DMS 273 (cell line): ENCODE data around the gene DYNLT1.
"Not testable (repeated sequence)": the region's sequence is repeated elsewhere in the genome, so short reads cannot be mapped to it uniquely, and the experiment has no call there.

Source experiments
- DNase-seq: peaks from one replicate; lab custom pipeline; 2025; ENCODE audit not compliant: unreplicated experiment; lab: John Stamatoyannopoulos, UW

Gene DYNLT1

DNA sequence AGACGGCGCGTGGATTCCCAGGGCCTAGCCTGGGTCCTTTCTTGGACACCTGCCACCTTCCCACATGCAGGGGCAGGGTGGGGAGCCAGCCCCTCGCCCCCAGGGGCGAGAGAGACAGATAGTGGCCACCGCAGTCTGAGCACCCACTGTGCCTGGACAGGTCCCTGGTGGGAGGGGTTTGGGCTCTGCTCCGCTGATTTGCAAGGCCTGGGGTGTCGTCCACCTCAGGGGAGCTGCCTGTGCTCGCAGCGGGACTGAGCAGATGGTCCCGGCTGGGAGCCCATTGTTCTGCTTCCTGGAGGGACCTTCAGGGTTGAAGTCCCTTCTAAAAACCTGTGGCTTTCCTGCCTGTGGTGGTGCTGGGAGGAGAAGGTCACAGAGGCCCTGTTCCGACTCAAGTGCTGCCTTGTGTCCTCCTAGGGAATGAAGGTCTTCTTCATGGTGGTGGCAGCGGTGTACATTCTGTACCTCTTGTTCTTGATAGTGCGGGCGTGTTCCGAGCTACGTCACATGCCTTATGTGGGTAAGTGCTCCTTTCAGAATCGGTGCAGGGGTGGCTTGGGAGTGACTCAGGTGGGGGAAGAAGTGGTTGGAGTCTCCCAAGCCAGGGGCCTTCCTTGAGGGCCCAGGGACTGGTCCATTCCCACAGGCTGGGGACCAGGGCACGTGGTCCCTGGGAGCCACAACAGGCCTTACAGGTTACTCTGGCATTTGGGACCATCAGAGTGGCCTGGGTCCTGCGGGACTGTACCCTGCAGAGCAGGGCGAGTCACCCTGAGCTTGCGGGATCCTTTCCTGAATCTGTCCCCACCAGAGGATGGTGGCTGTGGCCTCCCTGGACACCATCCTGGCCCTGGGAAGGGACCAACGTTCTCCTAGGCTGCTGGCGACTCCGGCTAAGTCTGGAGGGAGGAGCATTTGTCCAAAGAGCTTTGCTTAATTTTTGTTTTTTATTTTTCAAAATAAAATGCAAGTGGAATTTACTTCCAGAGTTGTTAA is 19.6 kb downstream of the DYNLT1 start:
- no peak for DNase-seq

DNA sequence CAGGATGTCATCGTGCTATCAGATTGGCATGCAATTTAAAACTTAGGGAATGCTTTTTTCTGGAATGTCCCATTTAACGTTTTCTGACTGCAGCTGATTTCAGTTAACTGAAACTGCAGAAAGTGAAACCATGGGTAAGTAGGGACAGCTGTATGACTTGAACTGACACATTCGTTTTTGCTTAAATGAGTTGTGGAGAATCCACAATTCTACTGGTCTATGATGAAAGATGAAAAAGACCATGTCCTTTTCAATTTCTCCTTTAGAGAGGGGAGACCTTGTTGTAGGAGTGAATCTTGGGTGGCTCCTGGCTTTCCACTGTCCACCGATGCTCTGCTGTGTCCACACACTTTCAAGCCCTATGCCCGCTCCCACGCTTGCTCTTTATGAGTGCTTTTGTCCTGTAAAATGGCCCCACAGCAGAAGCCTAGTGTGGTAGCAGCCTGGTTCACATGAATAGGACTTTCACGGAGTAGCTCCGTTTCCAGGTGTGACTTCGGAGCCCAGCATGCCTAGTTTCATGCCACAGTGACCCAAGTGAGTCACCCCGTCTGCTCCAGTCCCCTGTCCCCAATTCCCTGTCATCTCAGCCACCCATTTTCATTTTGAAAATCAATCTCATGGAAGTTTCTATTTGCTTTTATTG is 21.9 kb downstream of the DYNLT1 start:
- no peak for DNase-seq

DNA sequence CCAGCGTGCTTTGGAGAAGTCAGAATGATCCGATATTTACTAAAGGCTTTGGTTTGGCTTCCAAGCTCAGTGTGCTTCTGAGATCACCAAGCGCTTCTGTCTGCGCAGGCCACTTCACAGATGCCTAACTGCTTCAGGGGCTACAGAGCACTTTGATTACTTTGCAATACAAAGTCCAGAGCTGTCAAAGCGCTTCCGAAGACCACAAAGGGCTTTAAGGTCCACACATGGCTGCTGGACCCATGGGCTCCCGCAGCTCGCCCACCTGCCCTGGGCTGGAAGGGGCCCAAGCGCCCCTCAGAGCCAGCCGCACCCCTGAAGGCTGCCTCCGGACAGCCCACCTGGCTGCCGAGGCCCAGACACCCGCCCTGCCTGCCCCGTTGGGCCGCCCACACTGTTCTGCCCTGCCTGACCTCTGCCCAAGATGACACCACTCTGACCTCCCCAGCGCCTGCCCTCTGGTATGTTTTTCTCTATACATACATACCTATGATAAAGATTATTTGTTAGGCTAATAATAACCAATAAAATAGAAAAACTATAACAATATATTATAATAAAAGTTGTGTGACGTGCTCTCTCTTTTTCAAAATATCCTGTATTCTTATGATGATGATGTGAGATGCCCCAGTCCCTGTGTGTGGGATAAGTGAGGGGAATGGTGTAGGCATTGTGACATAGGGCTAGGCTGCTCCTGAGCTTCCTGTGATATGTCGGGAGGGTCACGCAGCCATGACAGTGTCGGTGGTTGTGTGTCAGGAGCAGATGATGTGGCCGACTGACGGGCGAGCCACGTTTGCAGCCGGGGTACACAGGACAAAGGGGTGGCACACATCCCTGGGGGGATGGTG is 22.6 kb downstream of the DYNLT1 start:
- DNase-seq = no peak

DNA sequence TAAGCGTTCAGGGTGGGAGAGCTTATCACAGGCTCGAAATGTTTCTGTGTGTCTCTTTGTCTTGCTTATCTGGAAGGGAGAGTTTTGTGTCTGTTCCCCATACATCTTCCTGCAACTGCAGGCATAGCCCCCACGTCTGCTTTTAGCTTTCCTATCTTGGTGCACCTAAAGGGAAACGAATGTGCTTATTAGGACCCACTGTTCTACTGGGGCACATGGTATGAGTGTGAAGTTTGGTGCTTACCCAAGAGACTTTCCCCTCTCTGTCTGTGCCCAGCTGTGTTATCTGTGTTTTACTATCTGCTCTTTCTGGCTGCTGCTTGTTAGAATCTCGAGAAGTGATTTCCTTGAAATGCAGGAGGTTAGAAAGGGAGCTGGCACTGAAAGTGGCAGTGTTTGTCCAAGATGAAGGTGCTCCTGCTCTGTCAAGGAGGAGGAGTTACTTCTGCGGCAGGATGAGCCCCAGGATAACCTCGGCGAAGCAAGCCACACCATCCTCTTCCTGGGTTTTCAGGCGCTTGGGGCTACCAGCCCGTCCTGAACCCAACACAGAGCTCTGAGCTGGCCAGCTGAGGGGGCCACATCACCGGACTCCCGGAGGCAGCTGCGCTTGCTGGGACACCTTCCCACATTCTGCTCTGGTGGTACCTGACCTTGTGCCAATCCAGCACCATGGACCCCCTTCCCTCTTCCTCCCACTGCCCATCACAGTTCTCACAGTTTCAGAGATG is 23.4 kb downstream of the DYNLT1 start:
- DNase-seq = no peak

DNA sequence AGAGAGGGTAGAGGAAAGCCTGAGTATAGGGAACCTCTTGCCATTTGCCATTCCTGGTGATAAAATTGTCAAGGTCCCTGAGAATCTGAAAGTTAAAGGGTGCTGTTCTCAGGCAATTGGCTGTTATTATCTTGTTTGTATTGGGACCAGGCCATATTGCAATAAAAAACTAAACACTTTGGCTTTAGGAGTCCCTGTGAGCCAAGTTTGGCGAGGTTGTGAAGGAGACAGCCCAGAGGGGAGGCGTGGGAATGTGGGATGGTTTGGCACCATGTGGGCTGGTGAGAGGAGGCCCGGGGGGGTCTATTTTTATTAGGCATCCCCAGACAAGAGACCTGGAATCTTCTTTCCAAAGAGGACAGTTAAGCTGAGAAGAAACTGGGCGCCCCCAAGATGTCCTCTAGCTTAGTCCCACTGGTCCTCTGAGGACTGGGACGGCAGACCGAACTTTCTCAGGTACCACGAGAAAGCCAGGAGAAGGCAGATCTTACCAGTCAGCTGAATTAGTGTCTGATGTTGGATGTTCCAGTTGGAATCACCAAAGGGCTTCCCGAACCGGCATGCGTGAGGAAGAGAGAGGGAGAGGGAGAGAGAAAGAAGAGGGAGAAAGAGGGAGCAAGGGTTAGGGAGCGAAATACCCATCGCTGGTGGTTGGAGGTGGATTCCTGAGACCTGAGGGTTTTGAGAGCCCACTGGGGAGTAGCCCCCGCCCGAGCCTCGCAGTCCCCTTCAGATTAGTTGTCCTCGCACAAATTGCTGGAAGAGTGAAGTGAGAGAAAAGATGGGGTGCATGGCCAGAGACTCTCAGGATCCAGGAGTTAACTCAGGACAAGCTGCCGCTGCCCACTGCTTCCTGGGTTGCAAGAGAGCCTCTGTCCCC is 24.4 kb downstream of the DYNLT1 start:
- DNase-seq = no peak

DNA sequence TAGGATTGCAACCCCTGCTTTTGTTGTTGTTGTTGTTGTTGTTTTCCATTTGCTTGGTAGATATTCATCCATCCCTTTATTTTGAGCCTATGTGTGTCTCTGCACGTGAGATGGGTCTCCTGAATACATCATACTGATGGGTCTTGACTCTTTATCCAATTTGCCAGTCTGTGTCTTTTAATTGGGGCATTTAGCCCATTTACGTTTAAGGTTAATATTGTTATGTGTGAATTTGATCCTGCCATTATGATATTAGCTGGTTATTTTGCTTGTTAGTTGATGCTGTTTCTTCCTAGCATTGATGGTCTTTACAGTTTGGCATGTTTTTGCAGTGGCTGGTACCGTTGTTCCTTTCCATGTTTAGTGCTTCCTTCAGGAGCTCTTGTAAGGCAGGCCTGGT is 26.3 kb downstream of the DYNLT1 start:
- not testable (repeated sequence) for DNase-seq

DNA sequence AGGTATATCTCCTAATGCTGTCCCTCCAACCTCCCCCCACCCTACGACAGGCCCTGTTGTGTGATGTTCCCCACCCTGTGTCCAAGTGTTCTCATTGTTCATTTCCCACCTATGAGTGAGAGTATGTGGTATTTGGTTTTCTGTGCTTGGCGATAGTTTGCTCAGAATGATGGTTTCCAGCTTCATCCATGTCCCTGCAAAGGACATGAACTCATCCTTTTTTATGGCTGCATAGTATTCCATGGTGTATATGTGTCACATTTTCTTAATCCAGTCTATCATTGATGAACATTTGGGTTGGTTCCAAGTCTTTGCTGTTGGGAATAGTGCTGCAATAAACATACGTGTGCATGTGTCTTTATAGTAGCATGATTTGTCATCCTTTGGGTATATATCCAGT is 29.9 kb downstream of the DYNLT1 start:
- DNase-seq = not testable (repeated sequence)

DNA sequence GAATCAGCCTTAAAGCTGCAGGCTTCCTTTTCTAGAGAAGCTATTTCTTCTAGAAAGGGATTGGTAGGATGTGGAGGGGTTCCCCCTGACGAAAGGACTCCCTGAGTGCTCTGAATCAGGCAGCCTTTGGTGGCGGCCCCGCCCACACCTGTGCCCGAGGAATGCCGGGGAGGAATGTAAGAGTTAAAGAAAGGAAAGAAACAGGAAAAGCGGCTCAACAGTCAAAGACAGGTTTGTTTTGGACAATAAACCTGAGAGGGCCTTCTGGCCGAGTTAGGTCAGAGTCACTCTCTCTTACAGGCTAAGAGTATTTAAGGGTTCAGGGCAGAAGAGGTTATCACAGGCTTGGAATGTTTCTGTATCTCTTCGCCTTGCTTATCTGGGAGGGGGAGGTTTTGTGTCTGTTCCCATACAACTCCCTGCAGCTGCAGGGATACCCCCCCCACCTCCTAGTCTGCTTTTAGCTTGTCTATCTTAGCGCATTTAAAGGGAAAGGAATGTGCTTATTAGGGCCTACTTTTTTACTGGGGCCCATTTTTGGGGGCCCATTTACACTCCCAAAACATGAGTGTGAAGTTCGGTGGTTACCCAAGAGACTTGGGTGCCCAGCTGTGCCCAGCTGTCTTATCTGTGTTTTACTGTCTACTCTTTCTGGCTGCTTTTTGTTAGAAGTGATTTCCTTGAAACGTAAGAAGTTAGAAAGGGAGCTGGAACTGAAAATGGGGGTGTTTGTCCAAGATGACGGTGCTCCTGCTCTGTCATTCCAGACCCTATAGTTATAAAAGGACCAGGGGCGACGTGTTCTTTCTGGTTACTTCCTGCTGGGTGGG is 32.8 kb downstream of the DYNLT1 start:
- no peak for DNase-seq

DNA sequence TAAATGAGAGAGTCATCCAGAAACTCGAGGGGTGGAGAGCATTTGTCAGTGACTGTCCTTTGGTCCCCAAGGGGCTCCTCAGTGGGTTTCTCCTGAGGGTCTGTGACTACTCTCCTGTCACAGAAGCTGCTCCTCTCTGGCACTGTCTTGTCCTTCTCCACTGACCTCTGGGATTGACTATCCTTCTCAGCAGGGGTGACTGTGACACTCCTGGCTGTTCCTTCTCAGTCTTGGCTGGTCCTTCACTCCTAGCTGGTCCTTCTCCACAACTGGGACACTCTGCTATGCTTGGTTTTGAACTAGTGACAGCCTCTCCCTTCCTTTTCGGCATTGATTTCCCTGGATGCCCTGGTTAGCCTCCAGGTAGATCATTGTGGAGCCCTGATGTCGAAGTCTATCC is 33.5 kb downstream of the DYNLT1 start:
- DNase-seq = no peak

DNA sequence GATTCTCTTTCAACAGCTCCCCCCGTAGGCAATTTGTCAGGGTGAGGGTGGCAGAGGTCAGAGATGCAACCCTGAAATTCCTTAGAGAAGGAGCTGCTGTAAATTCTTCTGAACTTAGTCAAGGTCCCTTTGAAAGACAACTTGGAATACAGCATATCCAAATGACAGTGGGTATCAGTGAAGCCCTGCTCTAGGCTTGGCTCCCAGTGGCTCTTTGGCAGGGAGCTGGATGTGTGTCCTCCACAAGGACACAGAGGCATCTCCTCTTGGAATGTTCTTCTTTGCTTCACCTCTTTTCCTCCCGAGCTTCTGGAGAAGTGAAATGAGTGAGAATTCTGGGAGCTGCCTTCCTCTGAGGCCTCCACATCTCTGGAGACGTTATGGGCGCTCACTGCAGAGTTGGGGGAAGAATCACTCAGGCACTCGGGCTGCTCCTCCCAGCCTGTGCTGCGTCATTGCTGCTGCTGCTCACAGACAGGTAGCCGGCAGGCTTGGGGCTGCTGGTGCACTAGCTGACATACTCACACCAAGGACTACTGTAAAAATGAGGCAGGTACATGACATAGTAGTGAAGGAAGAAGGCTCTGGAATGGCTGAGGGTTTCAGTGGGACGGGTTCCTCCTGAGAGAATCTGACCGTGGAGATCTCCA is 34.1 kb downstream of the DYNLT1 start:
- DNase-seq = no peak

DNA sequence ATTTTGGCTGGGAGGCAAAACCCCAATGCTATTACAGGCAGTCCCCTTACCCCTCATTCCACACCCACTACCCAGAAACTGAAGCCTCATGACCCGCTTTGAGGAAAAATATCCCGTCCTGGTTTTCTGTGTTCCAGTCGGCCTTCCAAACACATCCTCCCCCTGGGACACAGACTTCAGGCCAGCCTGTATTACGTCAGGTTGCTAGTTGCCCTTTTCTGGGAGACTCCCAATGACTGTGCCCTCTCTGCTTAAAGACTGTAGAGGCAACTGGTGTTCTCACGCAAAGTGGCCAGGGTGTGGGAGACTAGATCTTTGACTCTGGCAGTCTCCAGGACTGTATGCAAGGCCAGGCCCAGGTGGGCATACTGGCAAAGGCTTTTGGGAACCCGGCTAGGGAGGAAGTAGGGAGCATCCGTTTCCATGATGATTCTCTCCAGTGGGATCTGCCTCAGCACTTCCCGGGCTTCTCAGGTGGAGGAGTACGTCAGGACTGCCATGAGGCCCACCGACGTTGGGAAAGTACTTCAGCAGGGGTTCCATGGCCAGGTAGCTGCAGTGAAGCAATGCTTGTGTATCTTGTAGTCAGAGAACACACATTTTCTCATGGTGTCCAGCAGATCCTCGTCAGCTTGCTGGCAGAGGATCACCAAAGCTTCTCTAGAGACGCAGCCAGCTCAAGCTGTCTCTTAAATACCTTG is 34.9 kb downstream of the DYNLT1 start:
- no peak for DNase-seq

DNA sequence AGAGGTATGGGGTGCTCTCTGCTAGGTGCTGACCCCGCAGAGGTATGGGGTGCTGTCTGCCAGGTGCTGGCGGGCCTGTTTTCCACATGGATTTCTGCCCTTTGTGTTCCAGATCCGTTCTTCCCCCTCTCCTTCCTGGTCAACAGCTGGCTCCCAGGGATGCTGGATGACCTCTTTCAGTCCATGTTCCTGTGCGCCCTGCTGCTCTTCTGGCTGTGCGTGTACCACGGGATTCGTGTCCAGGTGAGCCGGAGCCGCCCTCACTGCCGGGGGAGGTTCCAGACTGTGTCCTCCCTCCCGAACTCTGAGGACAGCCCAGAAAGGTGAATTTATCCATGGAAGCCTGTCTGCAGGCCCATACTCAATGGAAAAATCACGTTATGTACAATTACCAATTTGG is 36.3 kb downstream of the DYNLT1 start:
- DNase-seq = no peak

DNA sequence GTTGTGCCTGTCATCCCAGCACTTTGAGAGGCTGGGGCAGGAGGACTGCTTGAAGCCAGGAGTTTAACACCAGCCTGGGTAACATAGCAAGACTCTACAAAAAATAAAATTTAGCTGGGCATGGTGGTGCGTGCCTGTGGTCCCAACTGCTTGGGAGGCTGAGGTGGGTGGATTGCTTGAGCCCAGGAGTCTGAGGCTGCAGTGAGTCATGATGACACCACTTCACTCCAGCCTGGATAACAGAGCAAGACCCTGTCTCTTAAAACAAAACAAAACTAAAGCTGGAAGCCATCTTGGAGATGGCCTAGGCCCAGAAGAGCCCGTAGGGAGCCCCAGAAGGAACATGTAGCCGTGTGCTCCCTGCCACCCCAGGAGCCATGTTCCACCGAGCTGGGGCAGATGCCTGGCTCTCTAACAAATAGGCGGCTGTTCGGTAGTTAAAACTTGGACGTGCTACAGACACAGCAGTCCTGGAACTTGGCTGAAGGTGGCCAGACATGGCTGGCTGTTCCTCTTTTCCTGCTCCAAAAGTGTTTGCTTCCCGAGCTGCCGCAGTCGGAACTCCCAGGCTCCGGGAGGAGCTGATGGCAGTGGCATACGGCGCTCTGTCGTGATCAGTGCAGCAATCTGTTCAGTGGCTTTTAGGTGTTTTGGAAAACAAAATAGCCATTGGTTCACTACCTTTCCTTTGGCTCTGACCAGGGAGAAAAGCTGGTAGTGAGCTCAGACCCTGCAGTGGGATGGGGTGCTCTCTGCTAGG is 37.0 kb downstream of the DYNLT1 start:
- DNase-seq = no peak

DNA sequence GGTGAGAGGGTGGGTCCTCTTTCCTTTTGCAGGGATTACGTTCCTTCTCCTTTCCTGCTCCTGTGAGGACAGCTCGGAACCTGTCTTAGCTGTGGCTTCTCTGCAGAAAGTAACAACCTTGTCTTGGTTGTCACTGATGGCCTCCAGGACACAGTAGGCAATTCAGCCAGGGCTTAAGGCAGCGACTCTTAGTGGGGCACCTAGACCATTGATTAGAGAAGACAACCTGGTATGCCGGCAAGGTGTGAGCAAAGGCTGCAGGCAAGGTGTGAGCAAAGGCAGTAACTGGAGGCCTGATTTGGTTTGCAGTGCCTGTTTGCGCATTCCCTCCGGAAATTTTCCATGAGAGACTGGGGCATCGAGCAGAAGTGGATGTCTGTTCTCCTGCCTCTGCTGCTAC is 37.6 kb downstream of the DYNLT1 start:
- DNase-seq = no peak

DNA sequence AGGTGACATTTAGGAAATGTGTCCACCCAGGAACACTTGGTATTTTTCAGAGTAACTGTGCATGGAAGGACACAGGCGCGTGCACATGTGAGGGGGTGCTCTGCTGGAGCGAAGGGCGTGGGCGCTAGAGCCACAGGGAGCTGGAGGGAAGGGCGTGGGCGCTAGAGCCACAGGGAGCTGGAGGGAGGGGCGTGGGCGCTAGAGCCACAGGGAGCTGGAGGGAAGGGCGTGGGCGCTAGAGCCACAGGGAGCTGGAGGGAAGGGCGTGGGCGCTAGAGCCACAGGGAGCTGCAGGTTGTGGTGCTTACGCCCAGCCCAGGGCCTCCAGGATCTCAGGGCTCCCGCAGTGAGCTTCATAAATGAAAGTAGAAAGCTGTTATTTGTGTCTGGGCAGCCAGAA is 38.5 kb downstream of the DYNLT1 start:
- DNase-seq = not testable (repeated sequence)

DNA sequence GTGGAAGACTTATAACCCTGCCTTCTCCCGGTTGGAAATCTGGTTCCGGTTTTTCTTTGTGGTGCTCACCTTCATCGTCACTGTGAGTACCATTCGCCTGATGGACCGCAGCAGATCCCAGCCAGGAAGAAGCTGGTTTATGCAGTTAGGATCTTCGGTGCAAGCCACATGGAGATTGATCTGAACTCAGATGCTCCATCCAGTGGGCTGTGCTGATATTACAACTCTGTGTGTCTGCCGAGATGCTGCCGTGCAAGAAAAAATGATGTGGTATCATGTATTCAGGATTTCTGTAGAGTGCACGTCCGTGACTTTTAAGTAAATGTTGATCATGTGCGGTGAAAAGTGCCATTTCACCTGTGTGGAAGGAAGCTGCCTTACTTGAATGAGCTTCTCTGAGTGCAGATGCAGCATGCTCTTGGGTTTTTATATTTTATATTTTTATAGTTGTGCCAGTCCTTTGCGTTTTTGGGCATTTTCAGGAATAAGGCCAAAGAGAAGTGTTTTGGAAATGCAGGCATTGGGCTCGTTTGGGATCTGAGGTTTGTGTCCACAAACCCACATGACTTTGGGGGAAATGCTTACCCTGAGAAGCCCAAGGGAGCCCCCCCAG is 39.2 kb downstream of the DYNLT1 start:
- DNase-seq = peak; percentile 87

DNA sequence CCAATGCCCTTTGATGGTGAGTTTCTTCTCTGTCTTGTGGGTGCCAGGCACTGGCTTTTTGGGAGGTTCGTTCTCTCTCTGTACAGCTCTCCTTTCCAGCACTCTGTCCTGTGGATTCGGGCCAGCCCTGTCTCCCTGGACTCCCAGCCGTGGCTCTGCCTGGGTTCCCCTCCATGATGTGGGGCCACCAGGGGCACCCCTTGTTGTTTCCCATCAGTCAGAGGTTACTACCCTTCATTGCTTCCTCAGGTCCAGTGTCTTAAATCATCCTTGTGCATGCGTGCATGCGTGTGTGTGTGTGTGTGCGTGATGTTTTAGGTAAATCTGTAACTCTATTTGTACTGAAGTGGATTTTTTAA is 40.5 kb downstream of the DYNLT1 start:
- no peak for DNase-seq
